GM04503 (cell line): Measurements from ENCODE around the gene EXOC4.

Experiments
- DNase-seq: peaks from one replicate; pipeline ENCODE4 v3.0.0-alpha.2; 2012; ENCODE audit warnings: low read depth

Gene EXOC4

GRCh38 chr7:133675510-133676218, 422.8 kb downstream of the EXOC4 start:
- DNase-seq, result no peak

GRCh38 chr7:133676805-133677370, 424.0 kb downstream of the EXOC4 start:
- DNase-seq, result no peak

GRCh38 chr7:133678137-133678814, 425.4 kb downstream of the EXOC4 start:
- no peak for DNase-seq

GRCh38 chr7:133679977-133680376, 427.1 kb downstream of the EXOC4 start:
- no peak for DNase-seq

- no peak for DNase-seq
Measured at GRCh38 chr7:133681529-133681928, 428.7 kb downstream of the EXOC4 start.

- DNase-seq, result no peak
Measured at GRCh38 chr7:133682364-133683181, 429.7 kb downstream of the EXOC4 start.

- no peak for DNase-seq
Measured at GRCh38 chr7:133683182-133683454, 430.2 kb downstream of the EXOC4 start.

GRCh38 chr7:133688483-133689239, 435.8 kb downstream of the EXOC4 start:
- peak; percentile 75 for DNase-seq

- DNase-seq, result no peak
Measured at GRCh38 chr7:133690740-133691139, 437.9 kb downstream of the EXOC4 start.

- peak; percentile 42 for DNase-seq
Measured at GRCh38 chr7:133691727-133692610, 439.1 kb downstream of the EXOC4 start.

- no peak for DNase-seq
Measured at GRCh38 chr7:133693281-133693680, 440.4 kb downstream of the EXOC4 start.

GRCh38 chr7:133696056-133696455, 443.2 kb downstream of the EXOC4 start:
- DNase-seq, result no peak

GRCh38 chr7:133697585-133697984, 444.7 kb downstream of the EXOC4 start:
- DNase-seq, result no peak

GRCh38 chr7:133698127-133698526, 445.2 kb downstream of the EXOC4 start:
- DNase-seq, result no peak

GRCh38 chr7:133699386-133699785, 446.5 kb downstream of the EXOC4 start:
- no peak for DNase-seq

GRCh38 chr7:133702078-133702477, 449.2 kb downstream of the EXOC4 start:
- DNase-seq, result no peak

- DNase-seq, result no peak
Measured at GRCh38 chr7:133702960-133703359, 450.1 kb downstream of the EXOC4 start.

GRCh38 chr7:133703547-133703946, 450.7 kb downstream of the EXOC4 start:
- peak; percentile 46 for DNase-seq

GRCh38 chr7:133704453-133704852, 451.6 kb downstream of the EXOC4 start:
- no peak for DNase-seq

- DNase-seq, result no peak
Measured at GRCh38 chr7:133705596-133705995, 452.7 kb downstream of the EXOC4 start.

GRCh38 chr7:133706016-133706415, 453.1 kb downstream of the EXOC4 start:
- DNase-seq, result no peak
